ENCODE data around the gene ARHGAP24. TPM values are rescaled to one million over a fixed set of nuclear protein-coding genes. Genes with fewer than 3 reads are reported as not detected.

Gene ARHGAP24
- total and polyA plus RNA-seq, 9 donors: 6.6 to 16.7 (median 10.0) TPM

- Histone ChIP-seq H3K9me3 (no peaks in the 10 kb centered on the region), H3K27ac (peak overlapping the region in 1 of 2 donors; percentile 38), H3K27me3 (no peaks in the 10 kb centered on the region), H3K4me1 (ENCODE audit: insufficient read depth) (peaks cover 9% of the 10 kb centered on the region), H3K4me3 (no peak overlapping the region), H3K36me3 (no peaks in the 10 kb centered on the region)
- 4 to 20% (median 18%) methylated on average over 7 of the region's 7 CpGs for WGBS, 3 donors
- TF ChIP-seq EP300 (IDR thresholded peaks at IDR 0.05) (no peak), POLR2A (IDR thresholded peaks at IDR 0.05) (no peak), CTCF (IDR thresholded peaks at IDR 0.05) (no peak)
- intact Hi-C loops (cut with DNase I): no loop called here
- peak in 2 of 5 donors; percentile 41 to 50 for DNase-seq
Measured at GRCh38 chr4:85761803-85762528, 287.0 kb downstream of the ARHGAP24 start.

GRCh38 chr4:85762529-85762871 lies 287.6 kb downstream of the ARHGAP24 start:
- Histone ChIP-seq H3K27ac (peak overlapping the region in 1 of 2 donors; percentile 38), H3K36me3 (no peaks in the 10 kb centered on the region), H3K4me3 (no peak overlapping the region), H3K9me3 (no peaks in the 10 kb centered on the region), H3K4me1 (ENCODE audit: insufficient read depth) (peaks cover 9% of the 10 kb centered on the region), H3K27me3 (no peaks in the 10 kb centered on the region)
- intact Hi-C loops (cut with DNase I): no loop called here
- WGBS, 3 donors: 7 to 9% (median 7%) methylated on average over 2 of the region's 2 CpGs
- TF ChIP-seq POLR2A (IDR thresholded peaks at IDR 0.05) (no peak), EP300 (IDR thresholded peaks at IDR 0.05) (no peak), CTCF (IDR thresholded peaks at IDR 0.05) (no peak)
- peak; percentile 25 to 64 (median 38) for DNase-seq

- Histone ChIP-seq H3K4me3 (no peak overlapping the region), H3K36me3 (no peaks in the 10 kb centered on the region), H3K9me3 (no peaks in the 10 kb centered on the region), H3K27me3 (no peaks in the 10 kb centered on the region), H3K4me1 (ENCODE audit: insufficient read depth) (peaks cover 9% of the 10 kb centered on the region), H3K27ac (no peak overlapping the region)
- DNase-seq: no peak
- TF ChIP-seq POLR2A (IDR thresholded peaks at IDR 0.05) (no peak), CTCF (IDR thresholded peaks at IDR 0.05) (no peak)
- intact Hi-C loops (cut with DNase I): no loop called here
- 41 to 50% (median 47%) methylated on average over 2 of the region's 2 CpGs for WGBS, 3 donors
Measured at GRCh38 chr4:85763202-85763601, 288.3 kb downstream of the ARHGAP24 start.

GRCh38 chr4:85767649-85768048 lies 292.7 kb downstream of the ARHGAP24 start:
- intact Hi-C loops (cut with DNase I): loop anchor here in 1 of 4 donors (5.0 kb wide), 1 partner anchor 135 kb away; no protein-coding TSS in a partner anchor
- 90 to 98% (median 96%) methylated on average over 1 of the region's 1 CpG for WGBS, 3 donors

More at GRCh38 chr4:85767649-85768048, 292.7 kb downstream of the ARHGAP24 start:
- Histone ChIP-seq H3K9me3 (no peaks in the 10 kb centered on the region), H3K4me3 (no peak overlapping the region), H3K4me1 (ENCODE audit: insufficient read depth) (no peaks in the 10 kb centered on the region), H3K27me3 (no peaks in the 10 kb centered on the region), H3K36me3 (no peaks in the 10 kb centered on the region), H3K27ac (no peak overlapping the region)
- no peak for DNase-seq
- TF ChIP-seq POLR2A (IDR thresholded peaks at IDR 0.05) (no peak), CTCF (IDR thresholded peaks at IDR 0.05) (no peak), EP300 (IDR thresholded peaks at IDR 0.05) (no peak)

Data from ovary (tissue), 9 donors.